ENCODE measurements around the gene UBE2H.
"Not testable (repeated sequence)": the region's sequence is repeated elsewhere in the genome, so short reads cannot be mapped to it uniquely, and the experiment has no call there.

The UBE2H gene

DNA sequence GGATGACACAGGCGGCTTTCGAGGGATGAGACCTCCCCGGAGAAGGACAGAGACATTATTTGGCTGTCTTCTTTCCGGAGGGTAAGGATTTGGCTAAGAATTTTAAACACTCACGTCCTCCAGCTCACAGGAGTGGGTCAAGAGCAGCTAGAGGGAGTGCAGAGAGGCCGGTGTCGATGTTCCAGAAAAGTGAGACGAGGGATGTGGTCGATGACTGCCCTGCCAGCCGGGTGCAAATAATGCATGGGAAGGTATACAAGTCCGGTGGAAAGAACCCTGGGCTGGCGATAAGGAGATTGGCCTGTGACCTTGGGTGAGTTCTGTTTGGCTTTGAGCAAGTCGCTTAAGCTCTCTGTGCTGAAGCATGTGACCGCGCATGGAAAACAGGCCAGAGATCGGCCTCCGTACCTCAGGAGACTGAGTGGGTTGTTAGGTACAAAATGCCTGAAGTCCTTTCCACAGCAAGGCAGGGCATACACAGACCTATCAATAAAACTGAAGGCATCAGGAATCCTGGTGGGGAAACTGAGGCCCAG lies 149.1 kb downstream of the UBE2H start:
- H3K27ac ChIP-seq (ENCODE audit: low read depth, low read length) = no peak overlapping the region
- no peaks in the 10 kb centered on the region for H3K27me3 ChIP-seq (ENCODE audit: control insufficient read depth, insufficient read depth, low read length)
- no peaks in the 10 kb centered on the region for H3K4me1 ChIP-seq (ENCODE audit: control insufficient read depth, insufficient read depth, low read length)
- no peak overlapping the region for H3K9ac ChIP-seq (ENCODE audit: low read length)
- no peak overlapping the region for H3K4me3 ChIP-seq (ENCODE audit: low read length)
- no peaks in the 10 kb centered on the region for H3K36me3 ChIP-seq (ENCODE audit: control insufficient read depth, insufficient read depth, low read length)

GRCh38 chr7:129801882-129802281 lies 150.9 kb downstream of the UBE2H start:
- no peak overlapping the region for H3K9ac ChIP-seq (ENCODE audit: low read length)
- H3K4me1 ChIP-seq (ENCODE audit: control insufficient read depth, insufficient read depth, low read length) = no peaks in the 10 kb centered on the region
- no peak overlapping the region for H3K27ac ChIP-seq (ENCODE audit: low read depth, low read length)
- no peaks in the 10 kb centered on the region for H3K27me3 ChIP-seq (ENCODE audit: control insufficient read depth, insufficient read depth, low read length)
- no peaks in the 10 kb centered on the region for H3K36me3 ChIP-seq (ENCODE audit: control insufficient read depth, insufficient read depth, low read length)
- no peak overlapping the region for H3K4me3 ChIP-seq (ENCODE audit: low read length)

- no peaks in the 10 kb centered on the region for H3K36me3 ChIP-seq (ENCODE audit: control insufficient read depth, insufficient read depth, low read length)
- no peaks in the 10 kb centered on the region for H3K4me1 ChIP-seq (ENCODE audit: control insufficient read depth, insufficient read depth, low read length)
- no peak overlapping the region for H3K27ac ChIP-seq (ENCODE audit: low read depth, low read length)
- no peak overlapping the region for H3K9ac ChIP-seq (ENCODE audit: low read length)
- H3K27me3 ChIP-seq (ENCODE audit: control insufficient read depth, insufficient read depth, low read length) = no peaks in the 10 kb centered on the region
- no peak overlapping the region for H3K4me3 ChIP-seq (ENCODE audit: low read length)
These were observed 151.9 kb downstream of the UBE2H start for GRCh38 chr7:129800901-129801300.

DNA sequence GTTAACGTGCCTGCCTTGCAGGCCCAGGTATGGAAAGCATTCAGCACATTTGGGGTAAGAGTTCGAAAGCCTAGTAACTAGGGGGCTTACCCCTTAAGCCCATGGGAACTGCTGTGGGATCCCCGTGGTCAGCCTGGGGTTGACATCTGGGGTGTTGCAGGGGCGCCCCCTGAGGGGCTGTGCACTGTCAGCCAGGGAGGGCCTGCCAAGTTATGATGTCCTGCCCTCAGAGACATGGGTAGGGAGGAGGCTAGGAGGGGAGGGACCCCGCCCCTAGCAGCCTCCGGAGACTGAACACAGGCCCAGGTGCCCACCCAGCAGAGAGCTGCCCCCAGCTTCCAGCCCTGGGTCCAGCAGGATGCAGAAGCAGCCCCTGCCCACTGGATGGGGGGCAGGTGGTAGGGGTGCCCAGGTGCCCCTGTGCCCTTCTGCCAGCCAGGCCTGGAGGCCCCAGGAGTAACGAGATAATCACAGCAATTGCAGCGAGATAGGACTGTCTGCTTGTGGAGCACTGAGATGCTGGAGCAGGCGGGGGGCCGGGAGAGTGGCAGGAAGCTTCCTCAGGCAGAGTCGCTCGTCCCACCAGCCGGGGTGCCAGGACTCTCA lies 153.3 kb downstream of the UBE2H start:
- no peaks in the 10 kb centered on the region for H3K4me1 ChIP-seq (ENCODE audit: control insufficient read depth, insufficient read depth, low read length)
- no peak overlapping the region for H3K9ac ChIP-seq (ENCODE audit: low read length)
- no peaks in the 10 kb centered on the region for H3K36me3 ChIP-seq (ENCODE audit: control insufficient read depth, insufficient read depth, low read length)
- no peaks in the 10 kb centered on the region for H3K27me3 ChIP-seq (ENCODE audit: control insufficient read depth, insufficient read depth, low read length)
- H3K27ac ChIP-seq (ENCODE audit: low read depth, low read length) = no peak overlapping the region
- H3K4me3 ChIP-seq (ENCODE audit: low read length) = no peak overlapping the region

DNA sequence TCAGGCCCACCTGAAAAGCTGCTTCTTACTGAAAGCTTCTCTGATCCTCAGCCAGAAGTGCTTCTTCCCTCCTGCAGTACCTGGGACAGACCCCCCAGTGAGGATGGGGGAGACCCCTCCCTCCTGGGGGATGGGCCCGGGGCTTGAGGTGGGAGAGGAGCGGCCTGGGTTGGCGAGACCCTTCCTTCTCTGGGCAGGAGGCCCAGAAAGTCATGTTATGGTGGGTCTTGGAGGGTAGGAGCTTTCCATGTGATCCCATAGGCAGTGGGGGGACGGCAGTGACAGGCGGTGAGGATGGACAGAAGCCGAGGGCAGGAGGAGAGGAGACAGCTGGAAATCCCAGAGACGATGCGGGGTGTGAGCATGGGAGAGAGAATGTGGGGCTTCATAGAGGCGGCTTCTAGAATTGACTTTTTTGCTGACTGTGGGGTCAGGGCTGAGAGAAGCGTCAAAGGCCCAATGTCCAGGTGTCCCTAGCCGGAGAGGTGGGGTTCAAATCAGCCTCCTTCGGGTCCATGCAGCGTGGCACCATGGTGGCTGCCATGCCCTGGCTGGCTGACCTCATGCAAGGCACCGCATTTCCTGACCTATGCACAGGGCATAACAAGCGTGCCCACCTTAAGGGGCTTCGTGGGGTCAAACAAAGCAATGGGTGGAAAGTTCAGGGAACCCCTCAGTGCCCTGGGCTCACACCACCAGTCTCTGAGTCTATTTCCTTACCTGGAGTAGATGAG lies 154.0 kb downstream of the UBE2H start:
- H3K27ac ChIP-seq (ENCODE audit: low read depth, low read length) = no peak overlapping the region
- H3K27me3 ChIP-seq (ENCODE audit: control insufficient read depth, insufficient read depth, low read length) = no peaks in the 10 kb centered on the region
- no peaks in the 10 kb centered on the region for H3K4me1 ChIP-seq (ENCODE audit: control insufficient read depth, insufficient read depth, low read length)
- no peaks in the 10 kb centered on the region for H3K36me3 ChIP-seq (ENCODE audit: control insufficient read depth, insufficient read depth, low read length)
- H3K9ac ChIP-seq (ENCODE audit: low read length) = no peak overlapping the region
- H3K4me3 ChIP-seq (ENCODE audit: low read length) = no peak overlapping the region

- H3K36me3 ChIP-seq (ENCODE audit: control insufficient read depth, insufficient read depth, low read length) = no peaks in the 10 kb centered on the region
- H3K4me3 ChIP-seq (ENCODE audit: low read length) = no peak overlapping the region
- H3K27ac ChIP-seq (ENCODE audit: low read depth, low read length) = no peak overlapping the region
- H3K4me1 ChIP-seq (ENCODE audit: control insufficient read depth, insufficient read depth, low read length) = no peaks in the 10 kb centered on the region
- H3K27me3 ChIP-seq (ENCODE audit: control insufficient read depth, insufficient read depth, low read length) = no peaks in the 10 kb centered on the region
- H3K9ac ChIP-seq (ENCODE audit: low read length) = no peak overlapping the region
These were observed 155.5 kb downstream of the UBE2H start for GRCh38 chr7:129797214-129797789.

- Histone ChIP-seq H3K4me1 (ENCODE audit: control insufficient read depth, insufficient read depth, low read length) (no peaks in the 10 kb centered on the region), H3K4me3 (ENCODE audit: low read length) (no peak overlapping the region), H3K9ac (ENCODE audit: low read length) (no peak overlapping the region), H3K27ac (ENCODE audit: low read depth, low read length) (no peak overlapping the region), H3K36me3 (ENCODE audit: control insufficient read depth, insufficient read depth, low read length) (no peaks in the 10 kb centered on the region), H3K27me3 (ENCODE audit: control insufficient read depth, insufficient read depth, low read length) (no peaks in the 10 kb centered on the region)
These were observed 156.5 kb downstream of the UBE2H start for GRCh38 chr7:129796186-129796775.

DNA sequence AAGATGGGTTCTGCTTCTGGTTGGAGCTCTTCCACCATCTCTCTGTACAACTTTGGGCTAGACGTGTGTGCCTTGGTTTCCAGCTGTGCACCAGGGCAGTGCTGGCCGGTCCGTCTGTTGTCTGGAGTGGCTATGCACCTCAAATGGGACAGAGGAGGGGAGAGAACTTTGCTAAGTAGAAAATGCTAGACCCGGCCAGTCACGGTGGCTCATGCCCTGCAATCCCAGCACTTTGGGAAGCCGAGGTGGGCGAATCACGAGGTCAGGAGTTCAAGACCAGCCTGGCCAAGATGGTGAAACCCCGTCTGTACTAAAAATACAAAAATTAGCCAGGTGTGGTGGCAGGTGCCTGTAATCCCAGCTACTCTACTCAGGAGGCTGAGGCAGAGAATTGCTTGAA lies 158.3 kb downstream of the UBE2H start:
- not testable (repeated sequence) for H3K4me3 ChIP-seq (ENCODE audit: low read length); H3K4me1 ChIP-seq (ENCODE audit: control insufficient read depth, insufficient read depth, low read length); H3K27ac ChIP-seq (ENCODE audit: low read depth, low read length); H3K27me3 ChIP-seq (ENCODE audit: control insufficient read depth, insufficient read depth, low read length); H3K36me3 ChIP-seq (ENCODE audit: control insufficient read depth, insufficient read depth, low read length); H3K9ac ChIP-seq (ENCODE audit: low read length)

- Histone ChIP-seq H3K4me3 (ENCODE audit: low read length) (no peak overlapping the region), H3K9ac (ENCODE audit: low read length) (no peak overlapping the region)
These were observed 159.1 kb downstream of the UBE2H start for GRCh38 chr7:129793506-129794310.

GRCh38 chr7:129792721-129793120 lies 160.0 kb downstream of the UBE2H start:
- no peaks in the 10 kb centered on the region for H3K4me1 ChIP-seq (ENCODE audit: control insufficient read depth, insufficient read depth, low read length)
- no peaks in the 10 kb centered on the region for H3K27me3 ChIP-seq (ENCODE audit: control insufficient read depth, insufficient read depth, low read length)

More at GRCh38 chr7:129793506-129794310, 159.1 kb downstream of the UBE2H start:
- Histone ChIP-seq H3K27ac (ENCODE audit: low read depth, low read length) (no peak overlapping the region), H3K27me3 (ENCODE audit: control insufficient read depth, insufficient read depth, low read length) (no peaks in the 10 kb centered on the region), H3K36me3 (ENCODE audit: control insufficient read depth, insufficient read depth, low read length) (no peaks in the 10 kb centered on the region), H3K4me1 (ENCODE audit: control insufficient read depth, insufficient read depth, low read length) (no peaks in the 10 kb centered on the region)

DNA sequence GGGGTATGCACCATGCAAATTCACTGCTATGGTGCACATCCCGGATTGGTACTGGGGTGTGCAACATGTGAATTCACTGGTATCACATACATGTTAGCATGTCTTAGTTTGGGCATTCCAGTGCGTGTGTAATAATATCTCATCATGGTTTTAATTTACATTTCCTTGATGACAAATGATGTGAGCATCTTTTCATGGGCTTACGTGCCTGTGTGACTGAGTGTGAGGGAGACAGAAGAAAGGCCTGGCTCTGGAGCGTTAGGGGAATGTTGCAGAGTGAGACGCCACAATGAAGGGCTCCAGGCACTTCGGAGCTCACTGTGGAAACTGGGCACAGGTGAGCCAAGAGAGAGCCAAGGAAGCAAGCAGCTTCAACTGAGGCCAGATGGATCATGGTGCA lies 162.6 kb downstream of the UBE2H start:
- Histone ChIP-seq H3K9ac (ENCODE audit: low read length) (no peak overlapping the region), H3K27me3 (ENCODE audit: control insufficient read depth, insufficient read depth, low read length) (peaks cover 16% of the 10 kb centered on the region), H3K36me3 (ENCODE audit: control insufficient read depth, insufficient read depth, low read length) (no peaks in the 10 kb centered on the region), H3K27ac (ENCODE audit: low read depth, low read length) (no peak overlapping the region), H3K4me1 (ENCODE audit: control insufficient read depth, insufficient read depth, low read length) (peaks cover under 1% of the 10 kb centered on the region), H3K4me3 (ENCODE audit: low read length) (no peak overlapping the region)

More at GRCh38 chr7:129792721-129793120, 160.0 kb downstream of the UBE2H start:
- H3K4me3 ChIP-seq (ENCODE audit: low read length) = no peak overlapping the region
- H3K36me3 ChIP-seq (ENCODE audit: control insufficient read depth, insufficient read depth, low read length) = no peaks in the 10 kb centered on the region
- no peak overlapping the region for H3K9ac ChIP-seq (ENCODE audit: low read length)
- H3K27ac ChIP-seq (ENCODE audit: low read depth, low read length) = no peak overlapping the region

GRCh38 chr7:129789652-129790051 lies 163.1 kb downstream of the UBE2H start:
- Histone ChIP-seq H3K27ac (ENCODE audit: low read depth, low read length) (no peak overlapping the region), H3K27me3 (ENCODE audit: control insufficient read depth, insufficient read depth, low read length) (peaks cover 21% of the 10 kb centered on the region), H3K36me3 (ENCODE audit: control insufficient read depth, insufficient read depth, low read length) (no peaks in the 10 kb centered on the region), H3K4me1 (ENCODE audit: control insufficient read depth, insufficient read depth, low read length) (peaks cover 2% of the 10 kb centered on the region), H3K4me3 (ENCODE audit: low read length) (no peak overlapping the region), H3K9ac (ENCODE audit: low read length) (no peak overlapping the region)

Measured in rectal smooth muscle tissue (tissue), 1 donor.